Stimulated activated naive CD8-positive, alpha-beta T cell treated with anti-CD3 and anti-CD28 coated beads, Interleukin-15, amount 100 ng/mL, for 72 hours (primary cell): ENCODE measurements around the gene TGM4.
A peak's percentile ranks its signal among the peaks of the same experiment; 100 is the strongest.
"Not testable (repeated sequence)": the region's sequence is repeated elsewhere in the genome, so short reads cannot be mapped to it uniquely, and the experiment has no call there.

Experiments
- ATAC-seq: fragments of 150-1000 bp; cut with Tn5 transposase; 2 replicates; pipeline ENCODE4 v1.10.0; 2021; ENCODE audit warnings: mild to moderate bottlenecking, moderate library complexity
- DNase-seq, 2 donors: peaks; one replicate each; pipeline ENCODE4 v3.0.0; 2021 to 2022
- H3K27ac Mint-ChIP-seq, 2 donors: one replicate each; pipeline ENCODE4 v1.8.0; 2022; ENCODE audit warnings: mild to moderate bottlenecking in 2 of 2, mixed read lengths in 2 of 2, moderate library complexity in 2 of 2
- H3K27me3 Mint-ChIP-seq: one replicate; pipeline ENCODE4 v1.8.0; 2022; ENCODE audit warnings: mixed read lengths
- H3K4me1 Mint-ChIP-seq: one replicate; pipeline ENCODE4 v1.8.0; 2022; ENCODE audit warnings: mild to moderate bottlenecking, mixed read lengths
- H3K4me3 Mint-ChIP-seq, 2 donors: one replicate each; pipeline ENCODE4 v1.8.0; 2022; ENCODE audit warnings: mild to moderate bottlenecking in 2 of 2, mixed read lengths in 2 of 2, moderate library complexity in 1 of 2
- H3K9me3 Mint-ChIP-seq, 2 donors: one replicate each; pipeline ENCODE4 v1.8.0; 2022; ENCODE audit warnings: mixed read lengths in 2 of 2

Gene TGM4

DNA sequence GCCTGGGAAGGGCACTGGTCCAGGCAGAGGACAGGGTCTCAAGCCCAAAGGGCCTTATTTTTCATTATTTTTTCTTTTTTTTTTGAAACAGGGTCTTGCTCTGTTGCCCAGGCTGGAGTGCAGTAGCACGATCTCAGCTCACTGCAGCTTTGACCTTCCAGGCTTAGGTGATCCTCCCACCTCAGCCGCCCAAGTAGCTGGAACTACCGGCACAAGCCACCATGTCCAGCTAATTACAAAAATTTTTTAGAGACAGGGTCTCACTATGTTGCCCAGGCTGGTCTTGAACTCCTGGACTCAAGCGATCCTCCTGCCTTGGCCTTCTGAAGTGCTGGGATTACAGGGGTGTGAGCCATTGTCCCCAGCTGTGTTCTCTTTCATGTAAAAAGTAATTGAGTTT is 75.4 kb downstream of the TGM4 start:
- H3K4me1 Mint-ChIP-seq: peaks cover 20% of the 10 kb centered on the region
- H3K4me3 Mint-ChIP-seq, H3K27me3 Mint-ChIP-seq, ATAC-seq, H3K9me3 Mint-ChIP-seq, DNase-seq, H3K27ac Mint-ChIP-seq: not testable (repeated sequence)

DNA sequence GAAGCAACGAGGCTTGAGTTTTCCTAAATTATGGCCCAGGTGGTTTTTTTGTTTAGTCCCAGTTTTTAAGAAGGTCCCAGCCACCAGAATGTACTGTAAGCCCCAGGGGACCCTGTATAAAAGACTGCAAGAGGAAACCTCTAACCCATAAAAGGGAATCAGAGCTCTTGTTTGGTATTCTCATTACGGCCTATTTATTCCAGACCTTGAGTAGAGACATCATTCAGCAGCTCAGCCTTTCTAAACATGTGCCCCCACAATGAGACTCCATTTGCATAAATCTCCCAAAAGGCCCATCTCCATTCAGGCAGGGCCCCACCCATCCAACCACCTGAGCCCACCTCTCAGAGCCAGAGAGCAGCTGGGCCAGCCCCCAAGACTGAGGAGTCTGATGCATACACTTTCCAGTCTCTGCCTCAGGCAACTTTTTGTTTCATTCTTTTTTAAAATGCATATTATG is 75.9 kb downstream of the TGM4 start:
- Mint-ChIP-seq H3K4me3 (no peak overlapping the region), H3K27me3 (no peaks in the 10 kb centered on the region), H3K4me1 (peaks cover 20% of the 10 kb centered on the region), H3K27ac (peak overlapping the region in 1 of 2 donors; percentile 62), H3K9me3 (no peaks in the 10 kb centered on the region)
- ATAC-seq: no peak
- DNase-seq: no peak

DNA sequence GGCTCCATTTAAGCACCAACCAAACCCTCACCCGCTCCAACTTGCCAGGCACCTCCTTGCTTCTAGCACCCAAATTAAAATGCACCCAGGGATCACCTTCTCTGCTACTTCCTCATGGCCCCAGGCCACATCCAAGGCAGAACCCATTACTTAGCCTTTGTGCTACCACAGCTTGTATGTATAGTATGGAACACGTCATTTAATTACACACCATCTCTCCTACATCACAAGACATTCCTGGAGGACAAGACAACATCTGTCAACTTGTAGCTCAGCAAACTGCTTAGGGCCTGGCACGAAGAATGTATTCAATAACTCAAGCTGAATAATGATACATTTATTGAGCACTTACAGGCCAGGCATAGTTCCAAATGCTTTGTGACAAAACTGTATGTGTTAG is 78.3 kb downstream of the TGM4 start:
- DNase-seq (no peak), ATAC-seq (no peak)
- Mint-ChIP-seq H3K4me3 (no peak overlapping the region), H3K27me3 (no peaks in the 10 kb centered on the region), H3K9me3 (no peaks in the 10 kb centered on the region), H3K27ac (peak overlapping the region in 1 of 2 donors; percentile 10), H3K4me1 (peaks cover 20% of the 10 kb centered on the region)

DNA sequence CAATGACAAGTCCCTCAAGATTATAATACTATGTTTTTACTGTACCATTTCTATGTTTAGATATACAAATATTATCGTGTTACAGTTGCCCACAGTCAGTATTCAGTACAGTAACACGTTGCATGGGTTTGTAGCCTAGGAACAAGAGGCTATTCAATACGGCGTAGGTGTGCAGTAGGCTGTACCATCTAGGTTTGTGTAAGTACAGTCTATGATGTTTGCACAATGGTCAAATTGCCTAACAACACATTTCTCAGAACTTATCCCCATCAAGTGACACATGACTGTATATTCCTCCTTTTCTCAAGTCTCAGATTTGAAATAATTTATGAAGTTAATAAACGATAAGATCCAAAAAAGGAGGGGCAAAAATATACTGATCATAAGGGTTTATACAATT is 79.9 kb downstream of the TGM4 start:
- Mint-ChIP-seq H3K27ac (peak overlapping the region in 1 of 2 donors; percentile 0), H3K4me1 (peaks cover 20% of the 10 kb centered on the region), H3K9me3 (no peaks in the 10 kb centered on the region), H3K27me3 (no peaks in the 10 kb centered on the region), H3K4me3 (no peak overlapping the region)
- DNase-seq: no peak
- ATAC-seq: no peak

DNA sequence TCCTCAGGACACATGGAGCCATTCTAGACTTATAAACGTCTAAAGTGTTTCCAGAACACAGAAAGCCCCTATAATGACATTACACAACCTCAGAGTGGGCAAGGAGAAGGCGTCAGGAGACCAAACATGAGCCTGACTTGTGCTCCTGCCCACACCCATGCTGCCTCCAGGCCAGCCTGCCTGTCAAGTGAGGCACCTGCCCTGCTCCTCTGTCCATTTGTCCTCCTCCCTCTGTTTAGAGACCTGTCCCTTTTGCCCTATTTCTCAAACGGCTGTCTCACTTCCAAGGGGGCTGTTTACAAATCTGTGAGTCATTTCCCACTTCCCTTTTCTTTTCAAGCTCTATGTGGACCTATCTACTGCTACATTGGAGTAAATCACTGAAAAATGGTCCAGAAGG is 80.6 kb downstream of the TGM4 start:
- DNase-seq (no peak), ATAC-seq (peak; percentile 43)
- H3K27me3 Mint-ChIP-seq: no peaks in the 10 kb centered on the region
- H3K4me3 Mint-ChIP-seq: no peak overlapping the region
- H3K4me1 Mint-ChIP-seq: peaks cover 20% of the 10 kb centered on the region
- H3K9me3 Mint-ChIP-seq: no peaks in the 10 kb centered on the region
- H3K27ac Mint-ChIP-seq: no peak overlapping the region

DNA sequence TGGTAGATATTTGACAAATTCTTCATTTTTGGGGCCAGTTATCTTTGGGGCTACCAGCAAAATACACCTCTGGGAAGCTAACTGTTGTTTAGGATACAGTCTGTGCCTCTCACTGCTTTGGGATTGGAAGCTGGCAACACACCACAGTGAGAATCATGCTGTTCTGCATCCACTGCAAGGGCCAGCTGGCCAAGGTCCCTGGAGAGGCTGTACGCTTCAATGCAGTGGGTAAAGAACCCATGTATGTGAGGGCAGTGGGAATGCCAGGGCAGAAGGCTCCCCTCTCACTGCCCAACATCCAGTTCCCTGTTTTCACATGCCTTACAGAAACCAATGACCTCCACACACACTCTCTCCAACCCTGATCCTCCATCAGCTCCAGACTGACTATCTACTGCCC is 81.5 kb downstream of the TGM4 start:
- H3K4me1 Mint-ChIP-seq: peaks cover 14% of the 10 kb centered on the region
- no peak for DNase-seq
- no peaks in the 10 kb centered on the region for H3K27me3 Mint-ChIP-seq
- ATAC-seq: no peak
- no peaks in the 10 kb centered on the region for H3K9me3 Mint-ChIP-seq
- H3K4me3 Mint-ChIP-seq: no peak overlapping the region
- H3K27ac Mint-ChIP-seq: no peak overlapping the region

DNA sequence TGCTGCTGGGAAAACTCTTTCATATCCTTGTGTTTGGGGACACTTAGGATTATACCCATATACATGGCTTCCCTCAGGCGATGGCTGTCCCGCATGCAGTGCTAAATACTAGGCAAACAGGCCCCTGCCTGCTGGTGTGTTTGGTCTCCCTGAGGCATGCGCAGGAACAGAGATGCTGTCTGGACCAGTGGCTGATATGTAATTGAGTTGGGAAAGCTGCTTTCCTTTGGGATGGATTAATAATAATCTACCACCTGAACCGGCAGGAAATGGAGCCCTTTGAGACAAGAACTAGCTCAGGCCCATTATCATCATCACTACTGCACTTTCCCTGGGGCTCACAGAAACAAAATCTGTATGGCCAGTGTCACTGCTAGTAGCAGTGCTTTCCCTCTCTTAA is 83.6 kb downstream of the TGM4 start:
- H3K27ac Mint-ChIP-seq: no peak overlapping the region
- H3K4me1 Mint-ChIP-seq: peaks cover 3% of the 10 kb centered on the region

DNA sequence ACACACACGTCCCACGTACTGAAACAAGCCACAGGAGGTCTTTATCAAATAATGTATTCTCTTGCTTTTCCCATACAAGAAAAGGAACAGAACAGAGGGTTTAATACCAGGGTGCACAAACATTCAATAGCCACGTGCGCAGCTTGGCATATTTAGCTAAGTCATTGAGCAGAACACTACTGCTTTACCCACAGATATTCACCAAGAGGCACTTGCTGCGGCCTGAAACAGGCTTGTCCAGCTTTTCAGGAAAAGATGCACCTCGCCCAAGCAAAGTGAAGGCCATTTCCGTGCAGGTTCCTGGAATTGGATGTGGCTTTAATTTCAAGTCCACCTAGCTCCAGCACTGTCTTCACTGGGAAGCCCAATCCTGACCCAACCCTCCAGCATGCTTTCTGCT is 84.0 kb downstream of the TGM4 start:
- Mint-ChIP-seq H3K27ac (no peak overlapping the region), H3K9me3 (no peaks in the 10 kb centered on the region), H3K4me1 (peaks cover 7% of the 10 kb centered on the region), H3K4me3 (no peak overlapping the region), H3K27me3 (no peaks in the 10 kb centered on the region)
- ATAC-seq (no peak), DNase-seq (no peak)

More for the DNA sequence above, 83.6 kb downstream of the TGM4 start:
- Mint-ChIP-seq H3K4me3 (no peak overlapping the region), H3K27me3 (no peaks in the 10 kb centered on the region), H3K9me3 (no peaks in the 10 kb centered on the region)
- ATAC-seq (no peak), DNase-seq (no peak)

DNA sequence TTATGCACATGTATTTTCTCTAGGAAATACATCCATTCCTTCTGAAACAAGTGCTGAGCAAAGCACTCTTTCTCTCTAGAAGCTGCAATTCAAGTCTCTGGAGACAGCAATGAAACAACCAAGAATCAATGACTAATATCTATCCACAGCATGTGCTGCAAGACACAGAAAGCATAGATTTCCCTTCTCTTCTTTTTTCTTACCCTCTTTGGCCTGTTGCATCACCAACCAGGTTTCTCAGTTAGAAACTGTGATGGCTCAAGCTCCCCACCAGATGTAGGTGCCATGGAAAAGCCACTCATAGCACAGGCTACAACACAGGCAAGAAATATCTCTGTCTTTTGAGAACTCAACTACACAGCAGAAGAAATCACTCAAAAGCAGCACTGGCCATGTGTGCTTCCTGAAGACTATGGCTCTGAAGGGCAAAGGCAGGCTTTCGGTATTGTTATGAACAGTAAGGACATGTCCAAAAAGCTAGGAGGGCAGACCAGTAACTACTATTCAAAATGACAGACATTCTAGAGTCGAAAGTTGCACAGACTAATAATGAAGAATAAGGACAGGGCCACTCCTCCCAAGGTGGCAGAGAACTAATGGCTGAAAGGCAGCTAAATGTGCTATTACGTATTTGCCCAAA is 86.1 kb downstream of the TGM4 start:
- H3K4me3 Mint-ChIP-seq: no peak overlapping the region
- H3K4me1 Mint-ChIP-seq: peaks cover 28% of the 10 kb centered on the region
- DNase-seq: no peak
- no peaks in the 10 kb centered on the region for H3K9me3 Mint-ChIP-seq
- no peaks in the 10 kb centered on the region for H3K27me3 Mint-ChIP-seq
- peak; percentile 80 for ATAC-seq
- peak overlapping the region in 1 of 2 donors; percentile 79 for H3K27ac Mint-ChIP-seq

DNA sequence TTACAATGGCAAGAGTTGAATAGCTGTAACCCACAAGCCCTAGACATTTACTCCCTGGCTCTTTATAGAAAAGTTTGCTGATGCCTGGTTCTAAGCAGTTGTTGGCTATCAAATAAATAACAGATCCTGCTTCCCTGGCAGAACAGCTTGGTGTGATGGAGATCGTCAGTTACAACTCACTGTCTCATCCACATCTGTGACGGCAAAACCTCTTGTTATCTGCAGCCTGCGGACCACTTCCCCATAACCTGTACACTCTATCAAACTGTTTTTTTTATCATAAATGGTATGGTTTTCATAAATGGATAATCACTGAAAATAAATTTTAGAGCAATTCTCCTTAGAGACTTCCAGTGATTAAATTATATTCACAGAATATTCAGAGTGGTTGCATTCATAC is 87.5 kb downstream of the TGM4 start:
- Mint-ChIP-seq H3K27ac (no peak overlapping the region), H3K9me3 (no peaks in the 10 kb centered on the region), H3K4me3 (no peak overlapping the region), H3K4me1 (peaks cover 41% of the 10 kb centered on the region), H3K27me3 (no peaks in the 10 kb centered on the region)
- ATAC-seq (no peak), DNase-seq (no peak)

DNA sequence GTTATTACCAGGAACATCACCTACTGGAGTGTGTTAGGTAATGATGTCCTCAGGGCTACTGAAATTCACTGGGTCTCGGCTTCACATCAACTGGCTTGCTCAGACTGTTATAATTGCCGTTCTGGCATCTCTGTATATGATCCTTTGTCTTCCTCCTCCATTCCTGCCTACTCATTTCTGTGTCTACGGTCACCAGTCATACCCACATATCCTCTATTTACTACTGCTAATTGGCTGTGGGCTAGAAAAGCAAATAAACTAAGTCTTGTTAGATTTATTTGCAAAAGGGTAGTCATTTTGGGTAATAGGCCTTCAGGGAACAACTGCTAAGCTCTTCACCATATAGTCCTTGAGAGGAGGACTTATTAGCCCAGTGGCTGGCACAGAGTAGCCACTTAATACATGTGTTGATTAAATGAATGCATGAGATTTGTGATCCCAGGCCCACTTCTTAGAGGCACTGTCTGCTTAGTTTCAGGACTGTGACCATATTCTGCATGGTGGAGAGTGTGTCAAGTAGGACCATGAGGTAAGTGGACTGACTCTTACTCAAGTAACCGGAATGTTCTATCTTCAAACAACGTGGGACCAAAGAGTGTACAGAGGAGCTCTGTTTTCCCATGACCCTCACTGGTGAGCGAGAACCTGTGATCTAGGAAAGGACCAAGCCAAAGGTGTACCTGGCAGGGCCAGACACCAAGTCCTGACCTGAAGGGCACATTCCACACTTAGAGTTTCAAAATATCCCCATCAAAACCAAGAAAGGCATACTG is 88.4 kb downstream of the TGM4 start:
- ATAC-seq (no peak), DNase-seq (no peak)
- no peaks in the 10 kb centered on the region for H3K27me3 Mint-ChIP-seq
- no peak overlapping the region for H3K27ac Mint-ChIP-seq
- H3K9me3 Mint-ChIP-seq: no peaks in the 10 kb centered on the region
- peaks cover 51% of the 10 kb centered on the region for H3K4me1 Mint-ChIP-seq
- no peak overlapping the region for H3K4me3 Mint-ChIP-seq

DNA sequence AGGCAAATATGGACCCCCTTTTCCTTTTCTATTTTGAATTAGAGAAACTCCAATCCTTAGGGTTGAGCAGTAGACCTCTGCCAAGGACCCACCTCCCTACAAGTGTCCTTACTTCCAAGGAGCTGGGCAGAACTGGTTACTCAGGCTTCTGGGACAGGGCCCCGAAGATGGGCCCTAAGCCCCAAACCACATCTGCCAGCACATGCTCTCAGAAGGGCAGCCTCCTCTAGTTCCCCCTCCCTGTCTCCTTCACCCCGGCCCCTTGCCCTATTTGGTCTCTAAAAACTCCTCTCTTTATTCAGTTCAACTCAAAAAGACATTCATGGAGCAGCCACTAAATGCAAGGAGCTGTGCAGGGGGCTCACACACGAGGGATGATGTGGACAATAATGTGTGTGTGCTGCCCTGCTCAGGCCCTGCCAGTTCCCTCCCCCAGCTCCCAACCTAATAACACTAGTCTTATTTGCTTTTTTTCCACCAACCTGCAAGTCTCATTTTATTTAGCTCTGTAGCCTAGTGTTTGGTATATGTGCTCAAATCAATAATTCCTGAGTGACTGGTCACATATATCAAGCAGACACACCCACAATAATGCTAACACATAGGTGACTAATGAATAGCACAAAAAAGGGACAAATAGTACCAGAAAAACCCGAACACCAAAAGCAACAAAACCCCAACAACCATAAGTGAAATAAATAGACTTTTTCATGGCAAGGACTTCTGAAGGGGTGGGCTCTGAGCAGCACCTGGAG is 89.3 kb downstream of the TGM4 start:
- Mint-ChIP-seq H3K27ac (peak overlapping the region in 1 of 2 donors; percentile 19), H3K4me1 (peaks cover 60% of the 10 kb centered on the region), H3K27me3 (no peaks in the 10 kb centered on the region), H3K9me3 (no peaks in the 10 kb centered on the region), H3K4me3 (no peak overlapping the region)
- ATAC-seq (no peak), DNase-seq (no peak)
